ENCODE measurements around the gene GZMM.
A peak's percentile ranks its signal among the peaks of the same experiment; 100 is the strongest.

Gene GZMM

DNA sequence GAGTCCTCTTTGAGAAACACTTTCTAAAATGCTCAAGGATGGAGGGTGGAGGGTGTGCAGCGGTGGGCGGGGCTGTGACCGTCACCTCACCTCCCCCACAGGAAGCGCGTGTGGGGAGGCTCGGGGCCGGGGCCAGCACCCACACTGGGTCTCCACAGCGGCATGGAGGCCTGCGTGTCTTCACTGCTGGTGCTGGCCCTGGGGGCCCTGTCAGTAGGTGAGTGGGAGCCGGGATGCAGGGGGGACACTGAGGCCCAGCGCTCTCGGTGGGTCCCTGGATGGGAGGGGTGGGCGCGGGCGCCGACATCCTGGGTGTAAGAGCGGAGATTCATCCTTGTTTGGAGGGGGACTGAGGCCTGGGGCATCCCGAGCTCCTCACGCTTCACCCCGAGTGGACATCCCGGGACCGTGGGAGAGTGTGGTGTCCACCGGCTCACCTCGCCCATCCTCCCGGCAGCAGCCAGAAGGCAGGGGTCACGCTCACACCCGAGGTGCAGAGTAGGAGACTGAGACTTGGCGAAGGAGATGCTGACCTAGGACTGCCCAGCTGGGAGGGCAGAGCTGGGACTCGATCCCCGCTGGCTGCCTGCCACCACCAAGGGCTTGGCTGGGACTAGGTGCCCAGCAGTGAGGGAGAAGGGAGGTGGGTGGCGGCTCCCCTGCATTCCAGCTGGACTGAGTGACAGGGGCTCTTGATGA lies at the start of gene GZMM:
Gene GZMM, plus strand, starts transcription at position 144 of the 699 bp plus-strand sequence. Its CDS starts 19 bp downstream, at position 163.
- no peak for DNase-seq

DNA sequence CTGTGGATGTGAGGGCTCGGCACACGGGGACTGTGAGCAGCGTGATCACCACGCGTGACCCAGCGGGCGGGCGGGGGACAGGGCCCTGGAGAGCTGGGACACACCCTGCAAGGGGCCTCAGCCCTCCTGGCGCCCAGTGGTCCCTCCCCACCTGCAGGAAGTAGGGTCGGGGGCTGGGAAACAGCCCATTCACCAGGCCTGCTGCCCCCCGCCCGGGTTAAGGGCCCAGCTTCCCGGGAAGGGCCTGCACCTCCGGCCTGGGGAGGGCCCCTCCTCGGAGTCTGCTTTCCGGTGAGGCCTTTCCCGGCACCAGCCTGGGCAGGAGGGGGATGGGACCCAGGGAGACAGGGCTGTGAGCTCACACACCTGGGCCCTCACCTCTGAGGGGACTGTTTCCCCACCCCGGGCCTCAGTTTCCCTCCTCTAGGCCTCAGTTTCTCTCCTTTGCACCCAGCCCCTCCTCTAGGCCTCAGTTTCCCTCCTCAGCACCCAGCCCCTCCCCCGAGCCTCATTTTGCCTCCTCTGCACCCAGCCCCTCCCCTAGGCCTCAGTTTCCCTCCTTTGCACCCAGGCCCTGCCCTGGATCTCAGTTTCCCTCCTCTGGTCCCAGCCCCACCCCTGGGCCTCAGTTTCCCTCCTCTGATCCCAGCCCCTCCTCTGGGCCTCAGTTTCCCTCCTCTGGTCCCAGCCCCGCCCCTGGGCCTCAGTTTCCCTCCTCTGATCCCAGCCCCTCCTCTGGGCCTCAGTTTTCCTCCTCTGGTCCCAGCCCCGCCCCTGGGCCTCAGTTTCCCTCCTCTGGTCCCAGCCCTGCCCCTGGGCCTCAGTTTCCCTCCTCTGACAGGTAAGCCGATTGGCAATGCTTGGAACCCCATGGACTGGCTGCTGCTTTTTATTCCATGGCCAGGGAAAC lies 49.4 kb upstream of the GZMM start:
- no peak for DNase-seq

DNA sequence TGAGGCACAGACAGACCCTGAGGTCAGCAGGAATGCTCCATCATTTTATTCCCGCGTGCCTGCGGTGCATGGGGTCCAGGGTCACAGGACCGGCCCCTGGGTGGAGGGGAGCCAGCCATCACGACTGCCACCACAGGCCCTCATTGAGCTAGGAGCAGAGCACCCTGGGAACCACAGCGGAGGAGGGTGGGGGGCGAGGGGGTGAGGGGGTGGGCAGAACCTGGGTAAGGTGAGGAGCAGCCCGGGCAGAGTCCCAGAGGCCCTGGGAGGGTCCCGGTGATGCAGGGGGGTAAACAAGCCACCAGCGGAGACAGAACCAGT lies 48.8 kb upstream of the GZMM start:
- no peak for DNase-seq

DNA sequence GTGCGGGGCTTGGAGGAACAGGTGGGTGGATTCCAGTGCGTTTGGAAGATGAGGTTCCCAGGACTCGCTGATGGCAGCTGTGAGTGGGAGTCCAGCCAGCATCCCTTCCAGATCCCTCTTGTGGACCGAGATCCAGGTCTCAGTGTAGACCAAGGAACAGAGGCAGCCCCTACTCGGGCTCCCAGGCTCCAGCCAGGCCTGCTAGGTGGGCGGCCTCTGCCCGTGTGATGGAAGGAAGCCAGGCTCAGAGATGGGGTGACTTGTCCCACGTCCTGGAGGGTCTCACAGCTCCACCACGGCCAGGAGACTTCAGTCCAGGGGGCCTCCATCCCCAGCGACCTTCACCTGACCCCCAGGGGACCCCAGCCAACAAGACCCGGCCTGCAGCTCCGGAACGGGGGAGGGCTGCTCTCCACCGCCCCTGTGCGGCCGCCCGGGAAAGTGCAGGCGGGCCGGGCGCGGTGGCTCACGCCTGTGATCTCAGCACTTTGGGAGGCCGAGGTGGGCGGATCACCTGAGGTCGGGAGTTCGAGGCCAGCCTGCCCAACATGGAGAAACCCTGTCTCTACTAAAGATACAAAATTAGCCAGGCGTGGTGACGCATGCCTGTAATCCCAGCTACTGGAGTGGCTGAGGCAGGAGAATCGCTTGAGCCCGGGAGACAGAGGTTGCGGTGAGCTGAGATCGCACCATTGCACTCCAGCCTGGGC lies 48.3 kb upstream of the GZMM start:
- DNase-seq: no peak

DNA sequence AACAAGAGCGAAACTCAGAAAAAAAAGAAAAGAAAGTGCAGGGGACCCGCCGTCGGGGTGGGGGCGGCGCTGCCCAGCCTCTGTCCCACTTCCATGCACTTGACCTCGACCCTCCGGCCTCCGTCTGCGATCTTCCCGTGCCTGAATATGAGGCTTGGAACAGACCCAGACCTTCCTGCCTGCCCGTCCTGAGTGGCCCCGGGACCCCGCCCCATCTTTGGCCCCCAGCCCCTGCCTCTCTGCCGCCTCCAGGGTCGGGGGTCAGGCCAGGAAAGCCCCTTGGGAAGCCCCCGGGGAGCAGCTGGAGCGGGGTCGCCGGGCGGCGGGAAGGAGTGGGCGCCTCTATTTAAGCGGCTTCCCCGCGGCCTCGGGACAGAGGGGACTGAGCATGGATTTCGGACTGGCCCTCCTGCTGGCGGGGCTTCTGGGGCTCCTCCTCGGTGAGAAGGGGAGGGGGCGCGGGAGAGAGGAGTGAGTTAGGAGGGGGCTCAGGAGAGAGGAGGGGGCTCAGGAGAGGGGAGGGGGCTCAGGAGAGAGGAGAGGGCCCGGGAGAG lies 47.7 kb upstream of the GZMM start, which contains the start of gene MADCAM1:
Gene MADCAM1, plus strand, starts transcription at position 375 of the 554 bp plus-strand sequence. Its CDS starts 14 bp downstream, at position 389.
- no peak for DNase-seq

DNA sequence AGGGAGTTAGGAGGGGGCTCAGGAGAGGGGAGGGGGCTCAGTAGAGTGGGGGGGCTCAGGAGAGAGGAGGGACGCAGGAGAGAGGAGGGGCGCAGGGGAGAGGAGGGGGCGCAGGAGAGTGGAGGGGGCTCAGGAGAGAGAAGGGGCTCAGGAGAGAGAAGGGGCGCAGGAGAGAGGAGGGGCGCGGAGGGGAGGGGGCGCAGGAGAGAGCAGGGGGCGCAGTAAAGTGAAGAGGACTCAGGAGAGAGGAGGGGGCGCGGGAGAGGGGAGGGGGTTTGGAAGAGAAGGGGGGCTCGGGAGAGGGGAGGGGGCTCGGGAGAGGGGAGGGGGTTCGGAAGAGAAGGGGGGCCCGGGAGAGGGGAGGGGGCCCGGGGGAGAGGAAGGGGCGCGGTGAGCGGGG lies 46.9 kb upstream of the GZMM start:
- no peak for DNase-seq

DNA sequence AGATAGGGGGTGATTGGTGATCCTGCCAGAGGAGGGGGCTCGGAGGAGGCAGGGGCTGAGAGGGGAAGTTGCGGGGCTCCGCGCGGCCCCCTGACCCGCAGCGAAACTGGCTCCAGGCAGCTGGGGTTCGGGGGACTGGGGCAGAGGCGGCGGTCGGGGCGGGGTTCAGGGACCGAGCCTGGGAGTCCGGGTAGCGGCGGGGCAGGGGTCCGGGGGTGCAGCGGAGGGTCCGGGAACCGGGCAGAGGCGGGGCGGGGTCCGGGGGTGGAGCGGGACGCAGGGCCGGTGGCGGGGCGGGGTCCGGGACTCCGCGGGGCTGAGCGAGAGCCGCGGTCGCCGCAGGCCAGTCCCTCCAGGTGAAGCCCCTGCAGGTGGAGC lies 46.4 kb upstream of the GZMM start:
- no peak for DNase-seq

DNA sequence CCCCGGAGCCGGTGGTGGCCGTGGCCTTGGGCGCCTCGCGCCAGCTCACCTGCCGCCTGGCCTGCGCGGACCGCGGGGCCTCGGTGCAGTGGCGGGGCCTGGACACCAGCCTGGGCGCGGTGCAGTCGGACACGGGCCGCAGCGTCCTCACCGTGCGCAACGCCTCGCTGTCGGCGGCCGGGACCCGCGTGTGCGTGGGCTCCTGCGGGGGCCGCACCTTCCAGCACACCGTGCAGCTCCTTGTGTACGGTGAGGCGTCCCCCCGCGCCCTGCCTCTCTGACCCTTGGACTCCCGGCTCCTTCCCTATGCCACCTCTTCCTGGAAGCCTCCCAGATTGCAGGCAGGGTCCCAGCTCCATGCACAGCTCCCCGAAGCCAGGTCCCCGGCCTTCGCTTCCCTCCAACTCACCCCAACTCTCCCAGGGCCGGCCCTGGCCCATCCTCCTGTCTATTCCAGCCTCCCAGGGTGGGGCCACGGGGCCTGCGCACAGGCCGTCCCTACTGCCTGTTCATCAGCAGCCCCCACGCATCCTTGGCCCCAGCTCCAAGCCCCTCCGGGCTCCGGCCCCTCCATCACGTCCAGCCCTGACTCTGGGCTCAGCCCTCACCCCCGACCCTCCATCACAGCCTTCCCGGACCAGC lies 45.9 kb upstream of the GZMM start:
- no peak for DNase-seq

DNA sequence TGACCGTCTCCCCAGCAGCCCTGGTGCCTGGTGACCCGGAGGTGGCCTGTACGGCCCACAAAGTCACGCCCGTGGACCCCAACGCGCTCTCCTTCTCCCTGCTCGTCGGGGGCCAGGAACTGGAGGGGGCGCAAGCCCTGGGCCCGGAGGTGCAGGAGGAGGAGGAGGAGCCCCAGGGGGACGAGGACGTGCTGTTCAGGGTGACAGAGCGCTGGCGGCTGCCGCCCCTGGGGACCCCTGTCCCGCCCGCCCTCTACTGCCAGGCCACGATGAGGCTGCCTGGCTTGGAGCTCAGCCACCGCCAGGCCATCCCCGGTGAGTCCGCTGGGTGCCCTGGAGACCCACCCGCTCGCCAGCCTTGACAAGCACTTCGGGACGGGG lies 45.4 kb upstream of the GZMM start:
- no peak for DNase-seq

DNA sequence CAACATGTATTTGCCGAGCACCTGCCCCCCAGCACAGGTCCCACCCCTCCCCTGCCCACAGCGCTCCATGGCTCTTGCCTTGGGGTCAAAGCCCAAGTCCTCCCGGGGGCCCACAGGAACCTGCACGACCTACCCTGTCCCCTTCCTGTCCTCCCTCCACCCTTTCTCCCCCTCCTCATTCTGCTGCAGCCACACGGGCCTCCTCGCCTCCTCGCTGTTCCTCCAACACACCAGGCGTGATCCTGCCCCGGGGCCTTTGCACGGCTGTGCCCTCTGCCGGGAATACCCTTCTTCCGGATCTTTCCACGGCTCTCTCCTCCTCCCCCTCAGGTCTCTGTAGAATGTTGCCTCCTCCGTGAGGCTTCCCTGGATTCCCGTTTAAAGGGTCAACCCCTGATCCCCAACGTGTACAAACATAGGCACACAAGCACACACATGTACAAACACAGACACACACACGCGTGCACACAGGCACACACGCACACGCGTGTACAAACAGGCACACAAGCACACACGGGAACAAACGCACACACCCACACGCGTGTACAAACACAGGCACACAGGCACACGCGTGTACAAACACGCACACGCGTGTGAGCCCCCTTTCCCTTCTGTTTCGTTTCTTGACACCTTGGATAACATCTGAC lies 44.8 kb upstream of the GZMM start:
- DNase-seq: no peak

DNA sequence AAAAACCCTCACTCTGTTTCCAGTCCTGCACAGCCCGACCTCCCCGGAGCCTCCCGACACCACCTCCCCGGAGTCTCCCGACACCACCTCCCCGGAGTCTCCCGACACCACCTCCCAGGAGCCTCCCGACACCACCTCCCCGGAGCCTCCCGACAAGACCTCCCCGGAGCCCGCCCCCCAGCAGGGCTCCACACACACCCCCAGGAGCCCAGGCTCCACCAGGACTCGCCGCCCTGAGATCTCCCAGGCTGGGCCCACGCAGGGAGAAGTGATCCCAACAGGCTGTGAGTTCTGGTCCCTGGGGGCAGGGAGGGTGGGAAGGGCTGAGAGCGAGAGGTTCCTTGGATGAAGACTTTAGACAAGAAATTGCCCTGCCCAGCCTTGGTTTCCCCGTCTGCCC lies 42.2 kb upstream of the GZMM start:
- DNase-seq: no peak

DNA sequence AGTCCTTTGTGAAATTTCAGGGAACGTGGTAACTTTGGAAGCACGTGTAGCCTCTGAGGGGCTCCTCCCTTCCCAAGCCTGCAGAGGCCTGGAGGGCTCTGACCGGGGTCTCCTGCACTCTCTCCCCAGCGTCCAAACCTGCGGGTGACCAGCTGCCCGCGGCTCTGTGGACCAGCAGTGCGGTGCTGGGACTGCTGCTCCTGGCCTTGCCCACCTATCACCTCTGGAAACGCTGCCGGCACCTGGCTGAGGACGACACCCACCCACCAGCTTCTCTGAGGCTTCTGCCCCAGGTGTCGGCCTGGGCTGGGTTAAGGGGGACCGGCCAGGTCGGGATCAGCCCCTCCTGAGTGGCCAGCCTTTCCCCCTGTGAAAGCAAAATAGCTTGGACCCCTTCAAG lies 39.2 kb upstream of the GZMM start:
- DNase-seq: no peak

DNA sequence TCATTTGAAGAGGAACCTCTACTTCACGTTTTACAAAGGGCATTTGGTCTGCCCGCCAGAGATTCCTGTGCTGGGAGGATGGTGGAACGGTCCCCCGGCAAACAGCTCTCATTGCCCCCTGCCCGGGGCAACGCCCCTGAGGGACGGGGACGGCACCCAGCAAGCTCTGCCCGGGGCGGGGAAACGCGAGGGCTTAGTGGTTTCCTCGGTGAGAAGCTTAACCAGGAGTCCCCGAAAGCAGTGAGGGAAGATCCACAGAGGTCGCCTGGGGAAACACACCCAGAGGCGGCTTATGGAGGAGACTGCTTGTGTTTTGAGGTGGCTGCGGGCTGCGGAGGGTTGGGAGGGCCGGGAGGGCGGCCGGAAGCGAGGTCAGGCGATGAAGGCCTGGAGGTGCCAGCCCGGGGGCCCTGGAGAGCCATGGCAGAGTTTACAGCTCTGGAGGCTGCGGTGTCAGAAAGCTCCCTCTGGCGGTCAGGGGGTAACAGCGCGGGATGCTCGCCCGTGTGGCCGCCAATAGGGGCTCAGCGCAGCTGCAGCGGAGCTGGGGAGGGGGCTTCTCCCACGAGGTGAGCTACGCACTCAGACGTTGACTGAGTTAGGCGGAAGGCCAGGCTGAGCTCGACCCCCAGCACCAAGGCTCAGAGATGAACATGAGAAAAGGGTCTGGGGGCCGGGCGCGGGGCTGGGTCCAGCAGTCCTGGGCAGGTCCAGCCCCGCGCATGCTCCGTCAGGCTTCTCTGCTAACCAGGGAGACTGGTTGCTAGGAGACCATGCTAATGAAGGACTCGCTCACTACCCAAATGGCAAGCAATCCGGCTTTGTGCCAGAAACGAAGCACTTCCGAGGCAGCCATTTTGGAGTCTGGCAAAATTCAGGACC lies 37.2 kb upstream of the GZMM start:
- peak; percentile 100 for DNase-seq

DNA sequence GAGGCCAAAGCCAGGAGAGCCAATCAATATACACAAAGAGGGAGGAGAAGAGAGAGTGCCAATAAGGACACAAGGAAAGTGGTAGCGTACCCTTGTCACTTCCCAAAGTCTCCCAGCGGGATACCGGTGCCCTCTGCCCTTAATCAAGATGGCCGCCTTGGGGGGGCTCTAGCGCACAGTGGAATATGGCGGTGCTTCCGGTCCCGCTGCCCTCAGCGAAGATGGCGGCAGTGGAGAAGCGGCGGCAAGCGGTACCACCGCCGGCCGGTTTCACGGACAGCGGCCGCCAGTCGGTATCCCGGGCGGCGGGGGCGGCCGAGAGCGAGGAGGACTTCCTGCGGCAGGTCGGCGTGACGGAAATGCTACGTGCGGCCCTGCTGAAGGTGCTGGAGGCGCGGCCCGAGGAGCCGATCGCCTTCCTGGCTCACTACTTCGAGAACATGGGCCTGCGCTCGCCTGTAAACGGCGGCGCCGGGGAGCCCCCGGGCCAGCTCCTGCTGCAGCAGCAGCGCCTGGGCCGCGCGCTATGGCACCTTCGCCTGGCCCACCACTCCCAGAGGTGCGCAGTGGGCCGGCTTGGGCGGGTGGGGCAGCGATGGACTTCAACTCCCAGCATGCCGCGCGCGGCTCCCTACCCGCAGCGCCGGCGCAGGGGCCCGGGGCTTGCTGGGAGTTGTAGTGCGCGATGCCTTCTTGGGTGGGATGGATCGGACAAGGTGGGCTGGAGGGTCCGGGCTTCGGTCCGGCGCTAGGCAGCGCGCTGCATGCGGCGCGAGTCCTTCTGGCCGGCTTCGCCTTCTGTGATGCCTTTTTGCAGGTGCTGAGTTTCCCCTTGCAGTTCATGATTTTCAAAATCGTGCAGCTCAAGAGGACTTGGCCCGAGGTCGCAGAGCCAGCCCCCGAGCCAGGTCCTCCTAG lies 36.3 kb upstream of the GZMM start, which contains the start of gene TPGS1:
Gene TPGS1, plus strand, starts transcription at position 212 of the 918 bp plus-strand sequence. Its CDS starts 10 bp downstream, at position 222.
- DNase-seq: peak; percentile 69

DNA sequence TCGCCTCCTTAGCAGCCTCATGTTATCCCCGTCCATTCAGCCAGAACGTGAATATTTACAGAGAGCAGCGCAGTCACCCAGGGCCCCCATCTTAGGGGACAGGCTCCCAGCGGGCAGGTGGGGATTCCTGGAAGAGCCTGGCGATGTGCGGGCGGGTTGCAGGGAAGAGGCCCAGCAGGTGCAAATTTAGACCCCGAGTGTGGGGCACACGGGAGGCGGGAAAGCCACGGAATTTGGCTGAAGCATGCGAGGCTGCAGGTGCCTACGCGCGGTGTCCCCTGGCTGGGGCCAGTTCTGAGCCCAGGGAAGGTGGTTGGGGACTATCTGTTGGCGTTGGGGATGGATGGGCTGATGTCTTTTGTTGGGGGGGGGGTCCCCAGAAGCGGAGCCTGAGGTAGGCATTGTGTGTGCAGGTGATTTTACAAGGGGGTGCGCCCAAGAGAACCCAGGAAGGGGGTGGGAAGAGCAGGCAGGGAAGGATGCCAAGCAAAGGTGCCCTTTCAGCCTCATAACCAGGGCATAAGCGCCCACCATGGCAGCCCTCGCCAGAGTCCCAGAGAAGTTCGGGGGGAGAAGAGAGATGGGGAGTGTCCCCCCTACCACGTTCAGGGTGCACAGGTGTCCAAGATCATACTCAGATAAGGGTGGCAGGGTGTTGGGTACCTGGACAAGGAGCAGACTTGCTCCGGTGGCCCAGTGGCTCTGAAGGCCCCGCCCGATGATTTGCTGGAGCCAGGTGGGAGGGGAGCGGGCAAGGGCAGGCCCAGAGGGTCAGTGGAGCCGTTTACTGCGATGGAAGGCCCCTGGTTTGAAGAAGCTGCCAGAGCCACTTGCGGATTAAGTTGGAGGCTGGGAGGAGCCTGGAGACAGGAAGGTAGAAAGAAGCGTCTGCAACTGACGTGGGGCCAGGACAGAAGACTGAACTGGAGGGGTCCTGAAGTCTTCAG lies 35.4 kb upstream of the GZMM start:
- DNase-seq: no peak

DNA sequence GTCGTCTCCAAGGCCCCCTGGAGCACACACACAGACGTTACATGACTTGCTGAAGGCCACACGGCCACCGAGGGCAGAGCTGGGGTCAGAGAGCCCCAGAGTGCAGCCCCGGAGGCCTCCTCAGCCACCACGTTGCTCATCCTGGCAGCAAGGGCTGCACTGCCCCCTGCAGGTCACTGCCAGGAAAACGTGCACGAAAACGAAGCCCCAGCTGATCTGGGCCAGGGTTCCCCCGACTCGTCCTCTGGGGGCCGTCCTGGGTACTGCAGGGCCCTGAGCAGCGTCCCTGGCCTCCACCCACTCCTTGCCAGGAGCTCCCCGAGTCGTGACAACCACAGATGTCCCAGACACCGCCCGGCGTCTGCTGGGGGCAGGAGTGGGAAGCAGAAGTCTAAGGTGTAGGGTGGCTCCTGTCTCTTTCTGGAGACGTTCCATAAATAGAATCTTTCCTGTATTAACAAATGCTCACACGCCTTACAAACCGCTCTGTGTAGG lies 33.2 kb upstream of the GZMM start:
- DNase-seq: peak; percentile 86

DNA sequence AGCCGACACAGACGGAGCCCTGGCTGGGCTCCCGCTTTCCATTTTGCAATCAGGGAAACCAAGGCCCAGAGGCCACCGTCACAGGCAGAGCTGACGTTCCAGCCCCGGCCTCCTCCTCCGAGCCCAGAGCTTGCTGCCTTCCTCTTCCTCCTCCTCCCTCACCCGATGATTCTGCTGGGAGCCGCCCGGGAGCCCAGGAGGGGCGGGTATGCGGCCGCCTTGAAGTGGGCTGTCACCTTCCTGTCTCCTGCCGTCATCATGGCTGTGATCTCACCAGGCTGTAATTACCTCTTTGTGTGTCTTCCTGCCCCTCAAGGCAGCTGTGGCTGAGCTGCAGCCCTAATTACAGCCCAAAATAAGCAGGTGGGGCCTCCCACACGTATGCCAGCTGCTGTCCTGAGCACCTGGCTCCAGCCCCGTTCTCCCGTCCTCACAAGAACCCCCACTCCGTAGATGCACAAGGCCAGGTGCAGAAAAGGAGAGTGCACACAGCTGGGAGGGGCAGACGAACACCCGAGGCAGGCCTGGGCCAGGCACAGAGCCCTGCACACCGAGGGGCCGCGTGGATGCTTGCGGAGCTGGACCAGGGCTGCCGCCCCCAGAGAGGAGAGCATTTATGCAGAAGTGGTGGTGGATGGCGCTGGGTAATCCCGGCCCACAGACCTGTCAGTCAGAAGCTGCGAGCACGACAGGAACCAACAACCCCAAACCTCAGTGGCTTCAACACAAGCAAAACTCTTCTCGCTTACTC lies 32.6 kb upstream of the GZMM start:
- DNase-seq: peak; percentile 91

Measured in NCI-H1092 (cell line).